COLO829 (cell line): ENCODE measurements around the gene CDK8.
"Not testable (repeated sequence)": the region's sequence is repeated elsewhere in the genome, so short reads cannot be mapped to it uniquely, and the experiment has no call there.

Experiments used
- DNase-seq: peaks from one replicate; pipeline ENCODE4 v3.0.0; 2012; ENCODE audit warnings: low spot score

Gene CDK8

DNA sequence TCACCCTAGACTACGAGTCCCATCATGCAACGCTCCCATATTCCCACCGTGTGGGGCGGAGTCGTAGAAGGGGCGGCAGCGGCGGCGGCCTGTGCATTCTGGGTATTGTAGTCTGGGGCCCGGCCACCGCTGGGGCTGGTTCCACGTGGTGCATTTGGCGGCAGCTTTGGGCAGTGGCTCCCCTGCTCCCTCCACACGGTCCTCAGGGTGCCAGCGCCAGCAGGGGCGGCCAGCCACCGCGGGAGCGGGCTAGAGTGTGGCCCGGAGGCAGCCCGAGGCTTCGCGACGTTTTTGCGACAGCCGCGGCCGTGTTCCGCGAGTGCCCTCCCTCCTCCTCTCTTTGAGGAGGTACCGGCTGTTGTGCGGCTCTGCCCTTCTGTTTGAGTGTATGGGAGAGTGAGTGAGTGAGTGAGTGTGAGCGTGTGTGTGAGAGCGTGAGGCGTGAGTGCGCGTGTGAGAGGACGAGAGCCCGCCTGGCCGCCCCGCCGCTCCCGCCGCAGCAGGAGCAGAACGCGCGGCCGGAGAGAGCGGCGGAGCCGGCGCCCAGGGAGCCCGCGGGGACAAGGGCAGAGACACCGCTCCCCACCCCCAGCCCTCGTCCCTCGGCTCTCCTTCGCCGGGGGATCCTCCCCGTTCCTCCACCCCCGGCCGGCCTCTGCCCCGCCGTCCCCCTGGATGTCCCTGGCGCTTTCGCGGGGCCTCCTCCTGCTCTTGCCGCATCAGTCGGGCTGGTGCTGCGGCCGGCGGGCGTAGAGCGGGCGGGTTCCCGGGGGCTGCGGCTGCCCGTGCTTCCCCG, at the start of gene CDK8:
Gene CDK8, plus strand, starts transcription at position 343 of the 796 bp plus-strand sequence. CDS start 513 bp downstream, outside the sequence.
- DNase-seq: peak; percentile 79

DNA sequence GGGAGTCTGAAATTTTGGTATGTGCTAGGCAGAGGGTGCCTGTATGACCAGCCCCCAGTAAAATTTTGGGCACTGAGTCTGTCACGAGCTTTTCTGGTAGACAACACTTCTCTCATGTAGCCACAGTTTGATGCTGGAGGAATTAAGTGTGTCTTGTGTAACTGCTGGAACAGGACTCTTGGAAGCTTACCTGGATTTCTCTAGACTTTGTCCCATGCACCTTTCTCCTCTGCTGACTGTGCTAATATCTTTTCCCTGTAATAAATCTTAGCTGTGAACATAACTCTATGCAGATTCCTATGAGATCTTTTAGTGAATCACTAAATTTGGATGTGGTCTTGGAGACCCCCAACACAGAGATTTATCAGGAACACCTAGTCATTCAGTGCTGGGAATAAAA, 45.6 kb upstream of the CDK8 start:
- no peak for DNase-seq

DNA sequence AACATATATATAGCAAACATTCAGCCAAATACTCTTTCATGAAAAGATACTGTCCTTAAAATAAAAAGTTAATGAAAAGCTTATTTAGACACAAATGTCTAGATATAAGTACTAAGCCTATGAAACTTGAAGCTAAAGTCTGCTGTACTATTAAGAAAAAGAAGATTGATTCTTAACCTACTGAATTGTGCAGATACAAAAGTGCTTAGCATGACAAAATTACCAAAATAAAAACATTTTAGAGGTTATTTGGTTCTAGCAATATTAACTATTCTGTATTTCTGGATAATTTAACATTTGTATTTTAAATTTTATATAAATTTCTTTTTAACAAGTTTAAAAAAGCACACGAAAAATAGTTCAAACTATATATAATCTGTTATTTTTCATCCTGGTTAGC, 40.6 kb upstream of the CDK8 start:
- DNase-seq: no peak

DNA sequence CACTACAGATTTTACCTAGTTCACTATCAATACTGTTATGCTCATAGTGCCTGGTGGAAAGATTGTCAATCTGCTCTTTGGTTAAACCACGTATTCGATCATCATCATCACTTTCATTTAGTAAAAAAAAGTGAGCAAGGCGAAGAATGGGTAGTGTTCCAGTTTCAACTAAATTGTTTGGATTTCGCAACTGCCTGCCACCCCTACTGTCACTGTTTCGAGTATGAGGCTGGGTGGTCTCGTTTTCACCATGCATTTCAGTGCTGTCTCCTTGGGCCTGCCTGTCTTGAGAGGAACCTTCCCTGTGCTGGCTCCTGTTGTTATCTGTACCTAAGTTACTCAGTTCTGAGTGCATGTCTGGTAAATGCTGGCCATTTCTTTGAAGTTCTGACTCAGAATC, 39.9 kb upstream of the CDK8 start:
- DNase-seq: no peak

DNA sequence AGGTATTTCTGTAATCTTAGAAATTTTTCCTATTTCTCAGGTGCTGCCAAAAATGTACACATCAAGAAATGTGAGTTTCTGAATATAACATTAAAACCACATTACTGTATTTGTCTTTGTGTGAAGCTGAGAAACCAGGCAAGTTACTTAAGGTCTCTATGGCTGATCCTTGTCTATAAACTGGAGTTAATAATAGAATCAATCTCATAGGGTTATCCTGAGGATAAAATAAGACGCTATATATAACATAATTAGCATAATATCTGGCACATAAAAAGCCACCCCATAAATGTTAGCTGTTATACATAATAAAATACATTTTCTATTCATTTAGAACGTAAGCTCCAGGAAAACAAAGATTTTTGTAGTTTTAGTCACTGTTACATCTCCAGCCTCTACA, 37.9 kb upstream of the CDK8 start:
- no peak for DNase-seq

DNA sequence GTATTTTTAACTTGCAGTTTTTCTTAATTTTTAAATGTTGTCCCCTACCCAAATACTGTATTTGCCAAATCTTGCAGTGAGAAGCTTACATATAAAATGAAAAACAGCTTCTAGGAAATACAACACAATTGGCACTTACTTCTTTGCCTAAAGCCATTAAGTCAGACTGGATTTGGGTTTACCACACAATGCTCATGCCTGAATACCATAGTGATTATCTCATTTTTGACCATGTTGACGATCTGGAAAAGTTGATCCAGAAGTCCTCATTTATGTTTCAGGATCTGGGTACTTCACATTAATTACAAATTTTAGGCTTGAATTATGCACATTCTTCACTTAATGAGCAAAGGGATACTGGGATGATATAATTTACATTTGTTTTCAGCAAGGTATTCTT, 34.2 kb upstream of the CDK8 start:
- no peak for DNase-seq

DNA sequence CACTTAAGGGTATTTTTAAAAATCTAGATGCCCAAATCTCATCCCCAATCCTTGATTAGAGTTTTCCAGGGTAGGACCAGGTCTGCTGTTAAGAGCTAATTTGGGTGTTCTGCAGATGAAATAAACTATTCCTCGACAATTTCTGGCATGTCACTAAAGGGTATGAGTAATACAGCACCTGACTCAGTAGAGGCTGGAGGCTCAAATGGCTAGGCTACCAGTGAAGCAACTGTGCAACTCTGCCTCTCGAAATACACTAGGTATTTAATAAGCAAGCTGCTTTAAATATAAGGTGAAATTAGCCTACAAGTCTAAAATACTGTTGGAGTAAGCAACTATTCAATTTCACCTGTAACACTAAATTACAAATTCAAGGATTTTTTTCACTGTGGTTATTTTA, 33.4 kb upstream of the CDK8 start:
- peak; percentile 14 for DNase-seq

DNA sequence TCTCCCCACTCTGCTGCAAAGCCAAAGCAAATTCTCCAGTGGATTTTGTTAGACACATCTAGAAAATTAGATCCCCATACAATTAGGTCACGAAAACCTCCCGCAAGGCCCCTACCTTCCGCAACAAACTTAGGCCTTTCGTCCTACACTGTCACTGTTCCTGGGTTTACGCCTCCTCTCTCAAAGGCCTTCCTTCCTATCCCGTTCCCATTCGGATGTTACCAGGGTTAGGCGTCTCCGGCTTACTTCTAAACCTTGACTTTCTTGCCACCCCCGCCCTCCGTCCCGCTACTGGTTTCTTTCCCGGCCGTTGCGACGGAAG, 32.6 kb upstream of the CDK8 start:
- peak; percentile 38 for DNase-seq

DNA sequence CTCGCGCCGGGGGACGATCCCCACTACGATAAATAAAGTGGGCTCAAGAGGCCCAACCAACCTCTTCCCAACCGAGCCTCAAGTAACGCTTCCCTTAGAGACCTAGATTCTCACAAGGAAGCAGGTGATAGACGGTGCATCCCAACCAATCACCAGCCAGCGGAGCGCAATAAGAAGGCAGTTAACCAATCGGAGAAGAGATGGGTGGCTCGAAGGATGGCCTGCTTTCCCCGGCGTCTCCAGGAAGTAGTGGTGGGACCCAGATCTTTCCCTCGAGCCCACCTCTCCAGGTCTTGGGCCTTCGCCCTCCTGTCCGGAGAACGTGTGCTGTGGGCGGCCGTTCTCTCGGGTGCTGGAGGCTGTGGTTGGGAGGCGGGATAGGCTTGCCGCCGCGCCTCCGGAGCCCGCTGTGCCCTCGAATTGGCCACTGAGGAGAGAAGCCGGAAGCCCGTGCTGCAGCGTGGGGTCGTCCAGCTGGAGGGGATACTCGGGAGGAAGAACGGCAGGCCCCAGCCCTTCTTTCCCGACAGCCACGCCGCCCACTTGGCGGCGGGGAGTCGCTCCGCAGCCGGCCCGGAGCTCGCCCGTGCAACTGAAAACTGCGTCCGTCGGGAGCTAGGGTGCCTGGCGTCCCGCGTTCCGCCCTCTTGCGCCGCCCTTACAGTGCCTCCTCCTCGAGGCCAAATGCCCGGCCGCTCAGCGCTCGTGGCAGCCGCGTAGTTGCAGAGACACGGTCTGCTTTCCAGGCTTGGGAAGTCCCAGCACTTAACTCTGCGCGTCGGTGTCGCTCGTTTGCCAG, 32.0 kb upstream of the CDK8 start, which contains the start of gene RNF6:
Gene RNF6, minus strand, starts transcription at position 594 of the 799 bp plus-strand sequence. CDS start 2,665 bp downstream, outside the sequence.
- DNase-seq: peak; percentile 98

DNA sequence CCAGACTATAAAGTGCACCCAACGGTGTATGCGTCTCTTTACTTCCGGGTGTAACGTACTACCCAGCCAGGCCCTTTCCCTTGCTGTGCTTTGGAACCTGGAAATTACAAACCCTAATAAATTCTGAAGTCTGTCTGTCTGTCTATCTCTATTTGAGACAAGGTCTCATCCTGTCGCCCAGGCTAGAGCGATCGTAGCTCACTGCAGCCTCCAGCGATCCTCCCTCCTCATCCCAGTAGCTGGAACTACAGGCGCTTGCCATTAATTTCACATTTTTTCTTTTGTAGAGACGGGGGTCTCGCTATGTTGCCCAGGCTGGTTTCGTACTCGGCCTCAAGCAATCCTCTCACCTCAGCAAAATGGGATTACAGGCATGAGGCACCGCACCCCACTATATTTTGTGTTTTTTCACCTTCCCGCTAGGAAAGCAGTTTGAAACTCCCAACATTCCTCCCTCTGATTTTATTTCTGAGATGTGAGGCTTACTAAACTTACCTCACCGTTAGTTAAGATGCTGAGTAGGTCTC, 31.3 kb upstream of the CDK8 start:
- no peak for DNase-seq

DNA sequence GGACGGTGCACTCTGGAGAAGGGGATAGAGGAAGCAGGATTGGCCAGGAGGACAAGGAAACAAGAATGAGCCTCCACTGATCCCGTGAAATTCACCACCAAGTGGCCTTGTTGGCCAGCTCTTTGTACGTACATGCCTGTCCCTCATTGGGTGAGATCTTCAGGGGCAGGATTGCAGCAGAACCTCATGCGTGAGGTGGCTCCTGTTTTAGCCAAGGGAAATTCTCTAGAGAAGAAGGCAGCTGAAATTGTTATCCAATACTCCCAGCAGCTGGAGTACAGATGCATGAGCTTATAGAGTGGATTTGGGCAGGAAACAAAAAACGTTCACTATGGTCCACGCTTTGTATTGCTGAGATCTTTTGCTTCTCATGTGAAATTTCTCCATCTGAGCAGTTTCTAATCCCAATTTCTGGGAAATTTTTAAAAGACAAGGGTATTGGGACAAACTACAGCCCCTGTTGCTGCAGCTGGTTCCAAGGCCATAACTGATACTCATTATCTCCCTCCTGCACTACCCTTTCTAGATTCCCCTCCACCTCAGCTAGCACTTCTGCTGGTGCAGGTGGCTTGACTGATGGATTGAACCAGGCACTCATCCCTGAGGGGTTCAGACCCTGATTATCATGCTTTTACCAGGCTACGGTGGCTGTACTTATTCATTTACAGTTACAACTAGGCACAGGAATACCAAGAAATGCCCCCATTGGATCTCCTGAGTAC, 27.9 kb upstream of the CDK8 start:
- DNase-seq: no peak

DNA sequence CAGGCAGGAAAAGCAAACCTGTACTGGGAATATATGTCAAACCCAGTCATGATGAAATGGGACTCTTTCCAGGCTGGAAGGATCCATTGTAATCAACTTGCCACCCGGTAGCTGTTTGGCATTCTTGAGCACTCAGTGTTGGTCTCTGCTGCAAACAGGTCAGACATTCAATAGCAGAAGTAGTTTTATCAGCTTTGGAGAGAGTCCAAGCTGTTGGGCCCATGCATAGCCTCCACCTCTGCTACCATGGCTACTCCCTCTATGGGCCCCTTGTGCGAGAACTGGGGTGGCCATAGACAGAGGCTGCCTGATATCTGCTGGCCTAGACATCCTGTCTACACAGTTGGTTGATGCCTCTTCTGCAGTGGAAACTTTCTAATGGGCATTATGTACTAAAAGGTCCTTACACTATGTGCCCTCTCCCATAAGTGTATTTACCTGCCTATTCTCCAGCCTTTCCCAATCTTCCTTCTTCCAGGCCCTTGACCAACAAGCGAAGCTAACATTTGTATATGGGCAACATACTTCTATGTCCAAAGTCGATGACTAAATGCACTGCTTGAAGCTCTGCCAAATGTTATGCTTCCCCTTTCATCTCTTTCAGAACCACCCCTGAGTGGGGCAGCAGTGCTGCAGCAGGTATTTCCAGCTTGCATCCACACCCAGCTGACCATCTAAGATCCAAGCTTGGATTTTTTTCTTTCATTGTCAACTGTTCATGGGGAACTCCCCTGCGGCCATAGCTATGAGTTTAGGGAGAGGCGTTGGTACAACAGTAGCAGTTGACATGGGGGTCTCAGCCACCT, 26.6 kb upstream of the CDK8 start:
- no peak for DNase-seq

DNA sequence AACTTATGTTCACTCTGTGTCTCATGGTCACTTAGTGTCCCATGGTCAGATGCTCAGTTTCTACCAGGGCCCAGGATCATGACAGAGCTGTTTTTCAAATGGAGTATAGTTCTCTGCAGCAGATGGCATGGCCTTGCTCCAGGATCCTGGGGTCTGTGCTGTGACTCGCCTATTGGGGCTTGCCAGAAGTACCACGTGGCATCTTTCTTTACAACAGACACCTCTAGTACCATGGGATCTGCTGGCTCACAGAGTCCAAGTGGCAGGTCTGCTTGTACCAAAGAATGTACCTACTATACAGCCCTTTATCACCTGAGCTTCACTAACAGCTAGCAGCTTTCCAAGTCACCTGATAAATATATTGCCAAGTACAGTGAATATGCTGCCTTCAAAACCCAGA, 25.8 kb upstream of the CDK8 start:
- DNase-seq: no peak

DNA sequence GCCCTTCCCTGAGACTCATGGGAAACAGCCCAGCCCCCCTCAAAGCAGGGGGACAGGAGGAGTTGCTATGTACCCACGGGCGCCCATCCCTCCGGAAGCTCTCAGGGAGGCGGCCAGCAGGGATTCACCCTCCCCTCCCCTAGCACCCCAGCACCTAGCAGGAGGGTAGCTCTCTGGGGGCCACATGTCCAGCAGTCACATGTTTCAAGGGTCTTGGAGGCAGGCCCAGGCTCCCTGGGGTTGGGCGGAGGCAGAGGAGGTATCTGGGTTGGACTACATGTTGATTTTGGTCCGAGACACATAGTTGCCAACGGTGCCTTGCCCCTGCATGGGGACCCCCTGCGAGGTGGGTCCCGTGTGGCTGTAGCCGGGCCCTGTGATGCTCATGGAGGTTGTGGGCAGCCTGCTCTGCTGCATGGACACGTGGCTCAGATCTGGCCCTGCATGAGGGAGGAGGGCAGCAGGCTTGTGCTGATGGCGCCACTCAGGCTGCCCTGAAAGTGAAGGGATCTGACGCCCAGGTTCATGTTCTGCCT, 24.8 kb upstream of the CDK8 start:
- no peak for DNase-seq

DNA sequence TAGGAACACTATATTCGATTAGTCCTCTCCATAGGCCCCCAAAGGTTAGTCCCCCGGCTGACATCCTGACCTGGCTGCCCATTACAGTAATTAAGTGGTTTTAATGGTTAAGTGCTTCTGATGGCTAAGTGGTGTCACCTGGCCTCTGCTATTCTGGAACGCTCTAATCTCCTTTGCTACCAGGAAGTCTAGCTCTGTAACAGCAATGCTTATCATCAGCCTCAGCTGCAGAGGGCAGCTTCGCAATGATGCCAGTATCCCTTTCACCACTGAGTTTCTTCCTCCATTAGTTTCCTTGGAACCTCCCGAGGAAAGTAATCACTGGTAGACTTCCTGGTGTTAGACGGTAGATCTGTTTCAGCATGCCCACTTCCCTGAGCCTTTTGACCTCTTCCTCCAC, 23.2 kb upstream of the CDK8 start:
- DNase-seq: no peak

DNA sequence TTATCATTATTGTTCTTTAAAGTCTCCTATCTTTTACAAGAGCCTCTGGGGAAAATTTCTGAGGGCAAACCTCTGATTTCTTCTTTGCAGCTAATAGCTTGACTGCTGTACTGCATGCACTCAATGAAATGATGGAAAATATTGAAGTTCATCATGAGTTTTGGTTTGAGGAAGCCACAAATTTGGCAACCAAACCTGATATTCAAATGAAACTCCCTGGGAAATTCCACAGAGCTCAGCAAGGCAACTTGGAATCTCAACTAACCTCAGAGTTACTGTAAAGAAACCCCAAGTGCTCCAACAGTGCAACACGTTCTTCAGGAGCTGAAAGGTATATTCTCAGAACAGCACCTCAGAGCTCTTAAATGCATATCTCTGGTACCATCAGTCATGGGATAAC, 17.6 kb upstream of the CDK8 start:
- no peak for DNase-seq

DNA sequence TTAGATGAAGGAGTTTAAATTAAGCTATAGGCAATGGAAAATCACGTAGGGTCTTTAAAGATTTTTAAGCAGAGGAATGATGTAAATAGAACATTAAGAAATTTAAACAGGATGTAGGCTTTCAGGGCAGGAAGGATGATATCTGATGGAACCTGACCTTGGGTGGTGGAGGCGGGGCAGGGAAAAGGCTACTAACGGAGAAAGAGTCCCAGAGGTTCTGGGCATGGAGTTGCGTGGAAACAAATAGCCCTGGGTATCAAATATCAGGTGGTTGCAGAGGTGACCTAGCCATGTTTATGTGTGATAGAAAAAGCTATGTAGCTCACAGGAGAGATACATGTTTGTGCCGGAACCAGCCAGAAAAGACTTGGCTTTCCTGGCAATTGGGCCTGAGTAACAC, 7.8 kb upstream of the CDK8 start:
- DNase-seq: no peak

DNA sequence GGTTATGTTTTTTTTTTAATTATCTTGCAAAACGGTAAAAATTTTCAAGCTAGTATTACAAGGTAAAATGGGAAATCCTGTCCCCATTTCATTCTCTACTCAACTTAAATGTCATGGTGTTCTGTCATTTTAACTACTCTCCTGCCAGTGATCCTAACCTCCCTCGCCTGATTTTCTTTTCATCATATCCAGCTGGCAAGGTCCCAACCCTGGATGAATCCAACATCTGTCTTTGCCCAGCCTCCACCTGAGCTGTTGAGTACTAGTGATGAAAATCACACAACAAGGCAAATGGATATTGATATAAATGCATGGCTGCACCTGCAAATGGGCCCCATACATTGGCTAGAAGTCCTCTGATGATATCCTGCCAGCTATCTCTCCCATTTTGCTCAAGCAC, 6.9 kb upstream of the CDK8 start:
- DNase-seq: no peak

DNA sequence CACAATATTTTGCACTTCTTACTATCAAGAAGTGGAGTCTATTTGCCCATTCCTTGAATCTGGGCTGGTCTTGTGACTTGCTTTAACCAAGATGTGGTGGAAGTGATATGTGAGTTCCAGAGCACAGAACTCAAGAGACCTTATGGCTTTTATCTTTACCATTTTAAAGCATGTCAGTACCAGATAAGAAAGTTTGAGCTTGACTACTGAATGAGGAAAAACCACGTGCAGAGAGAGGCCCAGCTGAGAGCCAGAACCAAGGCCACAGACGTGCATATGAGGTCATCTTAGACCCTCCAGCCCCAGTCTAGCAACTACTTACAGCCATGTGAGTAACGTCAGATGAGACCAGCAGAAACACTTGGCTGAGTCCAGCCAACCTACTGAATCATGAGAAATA, 6.3 kb upstream of the CDK8 start:
- DNase-seq: no peak

DNA sequence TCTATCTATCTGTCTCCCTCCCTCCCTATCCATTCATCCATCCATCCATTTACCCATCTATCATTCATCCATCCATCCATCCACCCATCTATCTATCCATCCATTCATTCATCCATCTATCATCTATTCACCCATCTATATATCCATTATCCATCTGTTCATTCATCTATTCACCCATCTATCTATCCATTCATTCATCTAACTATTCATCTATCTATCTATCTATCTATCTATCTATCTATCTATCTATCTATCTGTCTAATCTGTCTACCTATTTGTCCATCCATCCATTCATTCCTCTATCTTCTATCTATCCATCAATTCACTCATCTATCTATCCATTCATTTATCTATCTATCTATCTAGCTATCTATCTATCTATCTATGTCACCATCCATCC, 4.4 kb upstream of the CDK8 start:
- DNase-seq: no peak

DNA sequence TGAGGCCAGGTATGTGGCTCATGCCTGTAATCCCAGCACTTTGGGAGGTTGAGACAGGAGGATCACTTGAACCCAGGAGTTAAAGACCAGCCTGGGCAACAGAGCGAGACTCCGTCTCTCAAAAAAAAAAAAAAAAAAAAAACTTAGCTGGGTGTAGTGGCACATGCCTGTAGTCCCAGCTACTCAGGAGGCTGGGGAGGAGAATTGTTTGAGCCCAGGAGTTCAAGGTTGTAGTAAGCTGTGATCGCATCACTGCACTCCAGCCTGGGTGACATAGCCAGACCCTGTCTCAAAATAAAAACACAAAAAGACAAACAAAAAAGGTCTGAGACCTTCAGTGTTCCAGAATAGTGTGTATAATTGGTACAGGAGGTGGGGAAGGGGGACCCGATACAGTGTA, 1.9 kb upstream of the CDK8 start:
- DNase-seq: not testable (repeated sequence)
